NCI-H2227 (cell line): ENCODE measurements around the gene GPR22.
A peak's percentile ranks its signal among the peaks of the same experiment; 100 is the strongest.

Source experiments
- DNase-seq: peaks from one replicate; lab custom pipeline; 2025; ENCODE audit not compliant: unreplicated experiment; lab: John Stamatoyannopoulos, UW

The GPR22 gene

DNA sequence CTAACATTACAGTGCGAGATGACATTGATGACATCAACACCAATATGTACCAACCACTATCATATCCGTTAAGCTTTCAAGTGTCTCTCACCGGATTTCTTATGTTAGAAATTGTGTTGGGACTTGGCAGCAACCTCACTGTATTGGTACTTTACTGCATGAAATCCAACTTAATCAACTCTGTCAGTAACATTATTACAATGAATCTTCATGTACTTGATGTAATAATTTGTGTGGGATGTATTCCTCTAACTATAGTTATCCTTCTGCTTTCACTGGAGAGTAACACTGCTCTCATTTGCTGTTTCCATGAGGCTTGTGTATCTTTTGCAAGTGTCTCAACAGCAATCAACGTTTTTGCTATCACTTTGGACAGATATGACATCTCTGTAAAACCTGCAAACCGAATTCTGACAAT is 4.3 kb downstream of the GPR22 start:
- no peak for DNase-seq

DNA sequence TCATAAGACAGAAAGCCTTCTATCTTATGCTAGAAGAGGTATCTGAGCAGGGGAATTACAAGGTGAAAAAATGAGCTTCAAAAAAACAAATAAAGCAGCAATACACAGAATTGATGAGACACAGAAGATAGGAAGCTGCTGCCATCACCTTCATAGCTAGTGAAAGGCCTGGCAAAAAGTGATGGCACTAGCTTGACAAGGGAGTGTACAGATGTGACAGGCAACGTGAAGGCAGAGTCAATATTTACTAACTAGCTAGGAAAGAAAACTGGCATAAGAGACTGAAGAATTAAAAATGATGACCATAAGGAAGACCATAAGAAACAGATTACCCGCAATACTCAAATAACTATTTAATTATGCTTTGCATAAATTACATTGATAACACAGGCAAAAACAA is 9.4 kb downstream of the GPR22 start:
- no peak for DNase-seq

DNA sequence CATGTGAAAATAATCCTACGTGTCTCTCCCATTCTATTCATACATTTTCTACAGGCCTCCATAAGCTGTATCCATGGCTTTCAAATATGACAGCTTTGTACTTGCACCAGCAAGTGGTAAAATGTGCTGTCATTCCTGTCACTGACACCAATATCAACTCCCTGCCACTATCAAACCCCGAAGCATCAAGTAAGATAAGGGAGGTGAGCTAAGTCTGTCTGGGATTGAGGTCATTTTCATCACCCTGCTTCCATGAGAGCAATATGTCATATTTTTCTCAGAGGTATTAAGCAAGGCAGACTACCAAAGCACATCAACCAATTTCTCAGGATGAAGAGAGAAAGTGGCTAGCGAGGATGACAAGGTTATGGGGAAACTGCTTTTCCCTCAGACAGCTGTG is 11.1 kb downstream of the GPR22 start:
- no peak for DNase-seq

DNA sequence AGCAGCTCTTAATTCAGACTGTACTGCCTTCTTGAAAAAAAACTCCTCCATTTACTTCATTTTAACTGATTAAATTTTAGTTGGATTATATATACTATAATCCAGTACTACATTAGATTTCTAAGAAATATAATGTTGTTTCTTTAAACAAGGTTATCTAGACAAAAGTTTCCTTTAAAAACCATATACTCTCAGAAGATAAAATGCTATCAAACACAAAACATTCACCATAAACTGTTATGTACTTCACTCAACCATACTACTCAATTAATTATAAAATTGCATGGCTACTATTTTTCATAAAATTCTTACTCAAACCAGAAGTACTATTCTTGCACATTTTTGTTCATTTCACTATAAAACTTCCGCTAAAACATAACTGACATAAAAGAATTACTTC is 12.7 kb downstream of the GPR22 start:
- DNase-seq, result no peak

GRCh38 chr7:107486041-107486440 is 16.2 kb downstream of the GPR22 start:
- no peak for DNase-seq

- DNase-seq, result no peak
Observed at GRCh38 chr7:107492875-107493274, 23.0 kb downstream of the GPR22 start.

- no peak for DNase-seq
Observed at GRCh38 chr7:107494315-107494751, 24.5 kb downstream of the GPR22 start.

DNA sequence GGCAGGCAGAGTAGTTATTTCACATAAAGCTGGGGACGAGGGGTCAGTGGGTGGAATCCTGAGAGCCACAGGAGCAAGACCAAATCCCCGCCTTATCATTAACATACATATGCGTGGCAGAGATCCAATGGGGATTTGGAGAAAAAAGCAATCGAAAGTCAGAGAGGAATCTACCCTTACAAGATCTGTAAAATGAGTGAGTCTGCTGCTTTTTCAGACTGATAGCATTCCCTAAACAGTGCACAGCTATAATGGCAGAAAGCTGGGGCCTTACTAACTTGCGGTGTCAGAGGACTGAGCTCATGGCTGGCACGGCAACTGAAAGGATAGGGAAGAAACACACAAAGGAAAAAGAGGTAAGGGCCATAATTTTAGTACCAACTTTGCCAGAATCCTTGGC is 25.0 kb downstream of the GPR22 start:
- DNase-seq, result no peak

- no peak for DNase-seq
Observed at GRCh38 chr7:107495516-107495915, 25.7 kb downstream of the GPR22 start.

DNA sequence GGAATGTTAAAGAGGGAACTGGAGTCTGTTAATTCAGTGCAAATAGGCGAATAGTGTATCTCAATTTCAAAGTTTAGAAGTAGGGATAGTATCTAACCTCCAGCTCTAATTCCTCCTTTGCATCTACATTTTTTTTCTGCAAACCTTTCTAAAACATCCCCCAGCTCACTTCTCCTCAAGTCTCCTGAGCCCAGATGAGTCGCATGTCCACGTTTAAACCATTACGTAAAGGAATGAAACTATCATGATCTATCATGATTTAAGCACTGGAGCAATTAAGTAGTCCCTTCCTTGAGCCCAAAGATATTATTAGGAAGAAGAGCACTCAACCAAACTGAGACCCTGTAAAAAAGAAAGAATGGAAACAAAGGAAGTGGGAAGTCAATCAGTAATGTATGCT is 29.9 kb downstream of the GPR22 start:
- no peak for DNase-seq

DNA sequence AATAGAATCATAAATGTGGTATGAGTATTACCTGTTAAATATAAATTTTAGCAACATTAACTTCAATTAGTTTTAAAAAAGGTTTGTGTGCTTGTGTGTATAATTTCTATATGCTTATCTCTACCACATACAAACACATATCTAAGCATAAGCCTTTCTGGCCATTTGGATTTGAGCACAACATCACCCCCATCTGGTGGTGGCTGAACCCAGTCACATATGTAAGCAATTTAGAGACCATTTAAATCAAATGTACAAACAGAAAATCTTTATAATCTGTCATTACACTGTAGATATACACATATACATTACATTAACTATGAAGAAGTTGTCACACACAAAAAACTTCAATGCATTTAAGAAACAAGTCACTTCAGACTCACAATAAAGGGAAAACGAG is 31.7 kb downstream of the GPR22 start:
- peak; percentile 40 for DNase-seq

DNA sequence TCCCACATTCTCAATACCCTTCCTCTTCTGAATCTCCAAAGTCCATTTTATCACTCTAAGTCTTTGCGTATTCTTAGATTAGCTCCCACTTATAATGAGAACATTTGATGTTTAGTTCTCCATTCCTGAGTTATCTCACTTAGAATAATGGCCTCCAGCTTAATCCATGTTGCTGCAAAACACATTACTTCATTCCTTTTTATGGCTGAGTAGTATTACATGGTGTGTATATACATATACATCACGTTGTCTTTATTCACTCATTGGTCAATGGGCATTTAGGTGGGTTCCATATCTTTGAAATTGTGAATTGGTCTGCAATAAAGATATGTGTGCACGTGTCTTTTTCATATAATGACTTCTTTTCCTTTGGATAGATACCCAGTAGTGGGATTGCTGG is 32.3 kb downstream of the GPR22 start:
- DNase-seq, result no peak

GRCh38 chr7:107502797-107503196 is 32.9 kb downstream of the GPR22 start:
- DNase-seq, result no peak

DNA sequence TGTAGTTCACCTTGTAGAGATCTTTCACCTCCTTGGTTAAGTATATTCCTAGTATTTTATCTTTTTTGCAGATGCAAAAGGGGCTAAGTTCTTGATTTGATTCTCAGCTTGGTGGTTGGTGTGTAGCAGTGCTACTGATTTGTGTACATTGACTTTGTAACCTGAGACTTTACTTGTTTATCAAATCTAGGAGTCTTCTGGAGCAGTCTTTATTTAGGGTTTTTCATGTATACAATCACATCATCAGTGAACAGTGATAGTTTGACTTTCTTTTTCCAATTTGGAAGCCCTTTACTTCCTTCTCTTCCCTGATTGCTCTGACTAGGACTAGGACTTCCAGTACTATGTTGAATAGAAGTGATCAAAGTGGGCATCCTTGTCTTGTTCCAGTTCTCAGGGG is 33.8 kb downstream of the GPR22 start:
- DNase-seq, result no peak

- no peak for DNase-seq
Observed at GRCh38 chr7:107505362-107505761, 35.5 kb downstream of the GPR22 start.

DNA sequence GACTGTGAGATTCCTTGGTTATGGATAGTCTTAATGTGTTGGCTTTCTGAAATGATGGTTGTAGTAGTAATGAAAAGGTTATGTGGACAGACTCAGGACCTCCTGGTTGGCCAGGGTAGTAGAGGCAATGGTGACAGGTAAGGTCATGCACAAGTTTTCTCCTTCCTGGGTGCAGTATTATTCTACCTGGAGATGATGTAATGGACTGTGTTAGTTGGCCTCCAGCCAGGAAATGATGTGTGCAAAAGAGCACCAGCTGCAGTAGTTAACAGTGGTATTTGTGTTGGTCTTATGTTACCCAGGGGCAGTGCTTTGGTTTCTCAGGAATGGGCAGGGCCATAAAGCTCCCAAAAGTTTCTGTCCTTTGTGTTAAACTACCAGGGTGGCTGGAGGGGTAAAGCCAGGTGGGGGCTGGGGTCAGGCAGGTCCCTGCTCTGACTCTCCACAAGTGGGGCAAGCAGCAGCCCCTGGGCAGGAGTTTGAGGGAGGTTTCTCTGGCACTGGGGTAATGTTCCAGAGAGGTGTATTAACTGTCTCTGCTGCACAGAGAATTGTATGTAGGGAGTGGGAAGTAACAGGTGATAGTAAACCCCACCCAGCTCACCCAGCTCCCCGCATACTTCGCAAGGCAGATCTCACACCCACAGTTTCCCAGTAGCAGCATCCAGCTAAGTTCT is 36.3 kb downstream of the GPR22 start:
- peak; percentile 10 for DNase-seq

DNA sequence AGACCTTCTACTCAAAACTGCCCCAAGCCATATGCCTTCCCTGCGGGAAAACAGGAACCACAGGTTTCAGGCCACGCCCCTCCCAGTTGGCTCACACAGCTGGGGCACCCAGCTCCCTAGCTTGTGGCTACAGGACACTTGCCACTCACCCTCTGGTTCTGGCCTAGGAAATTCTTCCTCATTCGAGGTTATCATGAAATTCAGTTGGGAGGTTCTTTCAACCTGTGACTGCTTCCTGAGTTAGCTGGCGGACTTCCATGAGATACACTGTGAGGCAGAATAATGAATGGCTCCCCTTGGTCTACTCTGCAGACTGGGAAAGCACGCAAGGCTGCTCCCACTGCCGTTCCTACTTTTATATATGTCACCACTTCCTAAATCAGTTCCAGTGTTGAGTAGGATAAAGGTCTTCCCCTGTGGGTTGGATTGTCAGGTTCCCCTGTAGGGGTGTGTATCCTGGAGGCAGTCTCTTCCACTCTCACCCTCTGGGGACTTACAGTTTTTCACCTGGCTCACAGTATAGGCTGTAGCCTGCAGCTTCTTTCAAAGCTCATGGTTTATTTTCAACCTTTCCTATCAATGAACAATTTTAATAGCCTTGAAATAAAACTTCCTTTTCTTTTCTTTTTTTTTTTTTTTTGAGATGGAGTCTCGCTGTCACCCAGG is 37.0 kb downstream of the GPR22 start:
- no peak for DNase-seq
